Mesenchymal stem cell (in vitro differentiated cells and primary cell): ENCODE data around the gene TENT5D.

Experiments
- DNase-seq: peaks from one replicate; pipeline ENCODE4 v3.0.0-alpha.2; 2013
- H2AFZ ChIP-seq: one replicate; pipeline ENCODE4 v1.6.1; 2013; ENCODE audit warnings: low read depth, mild to moderate bottlenecking, control low read depth, inconsistent platforms, low read length, moderate library complexity
- H2AK5ac ChIP-seq: 2 replicates; pipeline ENCODE4 v1.6.1; 2013; ENCODE audit warnings: low read length, moderate library complexity, mild to moderate bottlenecking, inconsistent platforms; ENCODE audit not compliant: severe bottlenecking
- H2BK120ac ChIP-seq: one replicate; pipeline ENCODE4 v1.6.1; 2013; ENCODE audit warnings: low read depth, mild to moderate bottlenecking, inconsistent platforms, low read length, moderate library complexity
- H2BK12ac ChIP-seq, 2 experiments: one replicate each; pipeline ENCODE4 v1.6.1; 2013; ENCODE audit warnings: inconsistent platforms in 2 of 2, low read length in 2 of 2, mild to moderate bottlenecking in 2 of 2, moderate library complexity in 2 of 2, control low read depth in 1 of 2
- H2BK15ac ChIP-seq: one replicate; pipeline ENCODE4 v1.6.1; 2013; ENCODE audit warnings: mild to moderate bottlenecking, low read depth, inconsistent platforms; ENCODE audit not compliant: poor library complexity, severe bottlenecking
- H2BK5ac ChIP-seq: 2 replicates; pipeline ENCODE4 v1.6.1; 2013; ENCODE audit warnings: low read depth, mild to moderate bottlenecking, low read length, control low read depth, inconsistent platforms; ENCODE audit not compliant: poor library complexity, severe bottlenecking
- H3K14ac ChIP-seq, 2 experiments: one replicate each; pipeline ENCODE4 v1.6.1; 2013; ENCODE audit warnings: inconsistent platforms in 2 of 2, low read length in 2 of 2, control low read depth in 1 of 2, mild to moderate bottlenecking in 1 of 2, moderate library complexity in 1 of 2
- H3K18ac ChIP-seq, 2 experiments: one replicate each; pipeline ENCODE4 v1.6.1; 2013; ENCODE audit warnings: inconsistent platforms in 2 of 2, low read length in 2 of 2, control low read depth in 1 of 2, low read depth in 1 of 2, mild to moderate bottlenecking in 1 of 2
- H3K23ac ChIP-seq, 2 experiments: one replicate each; pipeline ENCODE4 v1.6.1; 2013; ENCODE audit warnings: inconsistent platforms in 2 of 2, low read length in 2 of 2, mild to moderate bottlenecking in 2 of 2, moderate library complexity in 2 of 2, control low read depth in 1 of 2
- H3K27ac ChIP-seq: 2 replicates; pipeline ENCODE4 v1.5.1; 2013; ENCODE audit warnings: mild to moderate bottlenecking, moderate library complexity, low read length, control low read depth, inconsistent platforms; ENCODE audit not compliant: poor library complexity, severe bottlenecking
- H3K27me3 ChIP-seq, 2 experiments: 2 replicates each; pipeline versions ENCODE4 v1.6.1 to v1.7.0; 2013; ENCODE audit warnings: low read length in 2 of 2, mild to moderate bottlenecking in 2 of 2, moderate library complexity in 2 of 2, control low read depth in 1 of 2, inconsistent platforms in 1 of 2; ENCODE audit not compliant: control insufficient read depth in 1 of 2, insufficient read depth in 1 of 2
- H3K36me3 ChIP-seq, 2 experiments: 2 replicates each; pipeline versions ENCODE4 v1.6.1 to v1.7.0; 2013; ENCODE audit warnings: low read length in 2 of 2, control low read depth in 1 of 2, inconsistent platforms in 1 of 2, low read depth in 1 of 2, mild to moderate bottlenecking in 1 of 2; ENCODE audit not compliant: insufficient read depth in 2 of 2, control insufficient read depth in 1 of 2
- H3K4ac ChIP-seq, 2 experiments: one replicate each; pipeline ENCODE4 v1.6.1; 2013; ENCODE audit warnings: inconsistent platforms in 2 of 2, low read length in 2 of 2, mild to moderate bottlenecking in 2 of 2, moderate library complexity in 2 of 2, control low read depth in 1 of 2, low read depth in 1 of 2
- H3K4me1 ChIP-seq: 2 replicates; pipeline ENCODE4 v1.6.1; 2013; ENCODE audit warnings: low read depth, low read length, control low read depth; ENCODE audit not compliant: control insufficient read depth, insufficient read depth
- H3K4me2 ChIP-seq: 2 replicates; pipeline ENCODE4 v1.6.1; 2013; ENCODE audit warnings: low read length, mild to moderate bottlenecking, inconsistent platforms; ENCODE audit not compliant: poor library complexity, severe bottlenecking
- H3K4me3 ChIP-seq, 2 experiments: 2 replicates each; pipeline versions ENCODE4 v1.5.1 to v1.7.0; 2013; ENCODE audit warnings: low read length in 2 of 2, mild to moderate bottlenecking in 2 of 2, control low read depth in 1 of 2, low read depth in 1 of 2; ENCODE audit not compliant: insufficient read depth in 1 of 2
- H3K79me1 ChIP-seq: replicated peaks from 2 replicates; pipeline ENCODE4 v1.6.1; 2013; ENCODE audit warnings: mild to moderate bottlenecking, control low read depth, low read length, inconsistent platforms; ENCODE audit not compliant: poor library complexity, severe bottlenecking
- H3K9ac ChIP-seq: 2 replicates; pipeline ENCODE4 v1.7.0; 2013; ENCODE audit warnings: mild to moderate bottlenecking, low read length, moderate library complexity
- H3K9me3 ChIP-seq: 2 replicates; pipeline ENCODE4 v1.7.0; 2013; ENCODE audit warnings: mild to moderate bottlenecking, low read length; ENCODE audit not compliant: control insufficient read depth
- H4K8ac ChIP-seq: one replicate; pipeline ENCODE4 v1.6.1; 2013; ENCODE audit warnings: inconsistent platforms, mild to moderate bottlenecking, low read length, moderate library complexity
- H4K91ac ChIP-seq: one replicate; pipeline ENCODE4 v1.6.1; 2013; ENCODE audit warnings: mild to moderate bottlenecking, low read length, inconsistent platforms
- WGBS: methylation state at CpG from one replicate; pipeline ENCODE4 v1.1.7; 2013; ENCODE audit warnings: mixed read lengths; 5-methylcytosine and 5-hydroxymethylcytosine counted together

Gene TENT5D

DNA sequence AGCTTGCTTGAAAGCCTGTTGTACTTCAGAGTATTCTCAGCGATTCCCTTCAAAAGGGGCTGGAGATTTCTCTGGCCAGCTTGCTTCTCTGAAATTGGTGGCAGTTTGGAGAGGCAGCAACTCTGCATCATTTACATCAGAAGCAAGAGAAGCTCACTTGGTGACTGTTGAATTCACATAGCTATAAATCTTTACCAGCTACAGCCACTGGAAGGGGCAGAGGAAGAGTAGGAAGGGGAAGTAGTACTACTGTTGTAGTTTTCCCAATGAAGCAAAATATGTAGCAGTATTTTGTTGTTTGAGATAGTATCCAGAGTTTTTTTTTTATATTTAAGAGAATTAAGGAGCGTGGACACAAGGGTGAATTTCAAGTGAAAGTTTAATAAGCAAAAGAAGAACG is 2.8 kb downstream of the TENT5D start:
- no peak overlapping the region for H2AFZ ChIP-seq
- H3K9ac ChIP-seq, result no peak overlapping the region
- H2BK15ac ChIP-seq, result no peak overlapping the region
- no peak overlapping the region for H4K91ac ChIP-seq
- H2AK5ac ChIP-seq, result no peak overlapping the region
- no peak overlapping the region for H2BK12ac ChIP-seq
- H2BK5ac ChIP-seq, result no peak overlapping the region
- DNase-seq, result no peak
- no peak overlapping the region for H4K8ac ChIP-seq
- no peak overlapping the region for H3K23ac ChIP-seq
- H3K9me3 ChIP-seq, result peaks cover 4% of the 10 kb centered on the region
- 67% methylated on average over 3 of the region's 3 CpGs for WGBS
- no peaks in the 10 kb centered on the region for H3K36me3 ChIP-seq
- no peak overlapping the region for H3K18ac ChIP-seq
- no peak overlapping the region for H3K14ac ChIP-seq
- H3K27me3 ChIP-seq, result no peaks in the 10 kb centered on the region
- no peak overlapping the region for H3K4ac ChIP-seq
- H3K79me1 ChIP-seq, result no peaks in the 10 kb centered on the region
- no peak overlapping the region for H3K4me3 ChIP-seq
- H2BK120ac ChIP-seq, result no peak overlapping the region
- no peak overlapping the region for H3K27ac ChIP-seq
- H3K4me1 ChIP-seq, result no peaks in the 10 kb centered on the region
- no peak overlapping the region for H3K4me2 ChIP-seq

GRCh38 chrX:80423744-80424143 is 3.5 kb downstream of the TENT5D start:
- Histone ChIP-seq H3K4me1 (no peaks in the 10 kb centered on the region), H3K4ac (no peak overlapping the region), H2BK15ac (no peak overlapping the region), H3K27me3 (no peaks in the 10 kb centered on the region), H2AFZ (no peak overlapping the region), H2BK5ac (no peak overlapping the region), H3K9me3 (peaks cover 4% of the 10 kb centered on the region), H2AK5ac (no peak overlapping the region), H4K8ac (no peak overlapping the region), H3K36me3 (no peaks in the 10 kb centered on the region), H3K4me2 (no peak overlapping the region), H3K79me1 (no peaks in the 10 kb centered on the region), H3K27ac (no peak overlapping the region), H3K9ac (no peak overlapping the region), H2BK12ac (no peak overlapping the region), H3K18ac (no peak overlapping the region), H4K91ac (no peak overlapping the region), H2BK120ac (no peak overlapping the region), H3K4me3 (no peak overlapping the region), H3K23ac (no peak overlapping the region), H3K14ac (no peak overlapping the region)
- DNase-seq, result no peak
- 82% methylated on average over 1 of the region's 2 CpGs for WGBS

GRCh38 chrX:80430826-80431504 is 10.7 kb downstream of the TENT5D start:
- 44% methylated on average over 2 of the region's 3 CpGs for WGBS
- no peak overlapping the region for H2BK5ac ChIP-seq
- no peak overlapping the region for H3K4me2 ChIP-seq
- no peak overlapping the region for H3K18ac ChIP-seq
- peaks cover 9% of the 10 kb centered on the region for H3K9me3 ChIP-seq
- H3K27ac ChIP-seq, result no peak overlapping the region
- H3K23ac ChIP-seq, result no peak overlapping the region
- H2AK5ac ChIP-seq, result no peak overlapping the region
- no peaks in the 10 kb centered on the region for H3K79me1 ChIP-seq
- no peak overlapping the region for H3K14ac ChIP-seq
- no peak overlapping the region for H2AFZ ChIP-seq
- H3K27me3 ChIP-seq, result no peaks in the 10 kb centered on the region
- no peak overlapping the region for H3K4ac ChIP-seq
- no peak overlapping the region for H3K9ac ChIP-seq
- H3K4me3 ChIP-seq, result no peak overlapping the region
- H2BK15ac ChIP-seq, result no peak overlapping the region
- no peak overlapping the region for H4K8ac ChIP-seq
- no peak overlapping the region for H2BK120ac ChIP-seq
- no peaks in the 10 kb centered on the region for H3K36me3 ChIP-seq
- no peak overlapping the region for H4K91ac ChIP-seq
- no peaks in the 10 kb centered on the region for H3K4me1 ChIP-seq
- no peak overlapping the region for H2BK12ac ChIP-seq
- DNase-seq, result no peak

- no peak overlapping the region for H4K8ac ChIP-seq
- H3K27me3 ChIP-seq, result no peaks in the 10 kb centered on the region
- no peak overlapping the region for H2AFZ ChIP-seq
- no peak overlapping the region for H3K4me3 ChIP-seq
- H3K9me3 ChIP-seq, result peaks cover 9% of the 10 kb centered on the region
- H3K4me1 ChIP-seq, result no peaks in the 10 kb centered on the region
- no peak overlapping the region for H3K4ac ChIP-seq
- H2BK5ac ChIP-seq, result no peak overlapping the region
- no peak overlapping the region for H3K9ac ChIP-seq
- no peaks in the 10 kb centered on the region for H3K36me3 ChIP-seq
- no peak overlapping the region for H2BK15ac ChIP-seq
- H2AK5ac ChIP-seq, result no peak overlapping the region
- no peak overlapping the region for H3K27ac ChIP-seq
- H2BK120ac ChIP-seq, result no peak overlapping the region
- no peak overlapping the region for H3K23ac ChIP-seq
- H3K4me2 ChIP-seq, result no peak overlapping the region
- no peak for DNase-seq
- no peak overlapping the region for H4K91ac ChIP-seq
- no peak overlapping the region for H3K14ac ChIP-seq
- no peaks in the 10 kb centered on the region for H3K79me1 ChIP-seq
- no peak overlapping the region for H3K18ac ChIP-seq
- H2BK12ac ChIP-seq, result no peak overlapping the region
Measured at GRCh38 chrX:80431505-80431832, 11.2 kb downstream of the TENT5D start.
